ENCODE data around the gene TMEM178B.

Gene TMEM178B

DNA sequence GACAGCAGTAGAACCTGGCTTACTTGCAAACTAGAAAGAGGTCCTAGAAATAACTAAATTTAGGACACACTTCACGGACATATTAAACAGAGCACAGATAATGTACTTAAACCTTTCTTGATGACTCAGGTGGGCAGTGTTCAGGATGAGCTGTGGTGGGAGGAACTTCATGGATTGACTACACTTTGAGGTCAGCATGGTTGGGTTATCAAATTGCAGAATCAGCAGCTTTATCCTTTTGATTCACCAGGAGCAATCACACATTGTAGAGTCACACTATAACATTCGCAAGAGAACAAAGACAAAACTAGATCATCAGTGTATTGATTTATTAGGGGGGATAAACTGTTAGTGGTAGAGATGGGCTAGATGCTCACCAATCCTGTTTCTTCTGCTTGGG is 438.7 kb downstream of the TMEM178B start:
- H3K4me3 ChIP-seq (ENCODE audit: low read depth, low read length) = no peak overlapping the region
- TF ChIP-seq, protein P1, sequence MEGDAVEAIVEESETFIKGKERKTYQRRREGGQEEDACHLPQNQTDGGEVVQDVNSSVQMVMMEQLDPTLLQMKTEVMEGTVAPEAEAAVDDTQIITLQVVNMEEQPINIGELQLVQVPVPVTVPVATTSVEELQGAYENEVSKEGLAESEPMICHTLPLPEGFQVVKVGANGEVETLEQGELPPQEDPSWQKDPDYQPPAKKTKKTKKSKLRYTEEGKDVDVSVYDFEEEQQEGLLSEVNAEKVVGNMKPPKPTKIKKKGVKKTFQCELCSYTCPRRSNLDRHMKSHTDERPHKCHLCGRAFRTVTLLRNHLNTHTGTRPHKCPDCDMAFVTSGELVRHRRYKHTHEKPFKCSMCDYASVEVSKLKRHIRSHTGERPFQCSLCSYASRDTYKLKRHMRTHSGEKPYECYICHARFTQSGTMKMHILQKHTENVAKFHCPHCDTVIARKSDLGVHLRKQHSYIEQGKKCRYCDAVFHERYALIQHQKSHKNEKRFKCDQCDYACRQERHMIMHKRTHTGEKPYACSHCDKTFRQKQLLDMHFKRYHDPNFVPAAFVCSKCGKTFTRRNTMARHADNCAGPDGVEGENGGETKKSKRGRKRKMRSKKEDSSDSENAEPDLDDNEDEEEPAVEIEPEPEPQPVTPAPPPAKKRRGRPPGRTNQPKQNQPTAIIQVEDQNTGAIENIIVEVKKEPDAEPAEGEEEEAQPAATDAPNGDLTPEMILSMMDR (IDR thresholded peaks at IDR 0.05; ENCODE audit: low read depth, low read length) = no peak

DNA sequence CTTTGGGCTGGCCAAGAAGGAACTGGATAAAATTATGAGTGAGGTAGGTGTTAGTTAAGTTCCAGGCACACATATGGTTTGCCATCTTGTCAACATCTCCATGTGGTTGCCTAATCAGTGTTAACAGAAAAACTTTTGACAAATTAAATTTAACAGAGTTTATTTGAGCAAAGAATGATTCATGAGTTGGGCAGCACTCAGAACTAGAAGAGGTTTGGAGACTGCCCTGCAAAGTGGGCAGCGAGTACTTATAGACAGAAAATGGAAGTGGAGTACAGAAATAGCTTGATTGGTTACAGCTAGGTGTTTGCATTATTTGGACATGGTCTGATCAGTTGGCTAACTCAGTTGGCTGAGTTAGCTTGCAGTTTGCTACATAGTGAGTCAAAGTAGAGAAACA is 439.9 kb downstream of the TMEM178B start:
- TF ChIP-seq, protein P1 (IDR thresholded peaks at IDR 0.05; ENCODE audit: low read depth, low read length) = no peak
- no peak overlapping the region for H3K4me3 ChIP-seq (ENCODE audit: low read depth, low read length)

DNA sequence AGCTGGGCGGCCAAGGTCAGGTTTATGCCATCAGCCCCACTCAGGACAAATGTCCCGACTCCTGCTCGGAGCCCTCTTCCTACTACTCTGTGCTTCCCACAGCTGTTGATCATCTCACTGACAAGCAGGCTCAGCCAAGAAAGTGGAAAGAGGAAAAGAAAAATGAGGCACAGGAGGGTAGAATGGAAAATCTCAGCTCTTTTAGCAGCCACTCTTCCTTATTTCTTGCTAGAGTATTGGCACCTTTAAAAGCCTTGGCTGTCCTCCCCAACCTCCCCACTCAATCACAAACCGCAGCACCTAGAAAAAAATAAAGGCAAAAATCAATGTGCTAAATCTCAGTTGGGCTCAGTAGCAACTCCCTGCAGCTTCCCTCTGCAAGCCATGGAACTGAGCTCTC is 442.1 kb downstream of the TMEM178B start:
- TF ChIP-seq, protein P1 (IDR thresholded peaks at IDR 0.05; ENCODE audit: low read depth, low read length) = no peak
- H3K4me3 ChIP-seq (ENCODE audit: low read depth, low read length) = no peak overlapping the region

DNA sequence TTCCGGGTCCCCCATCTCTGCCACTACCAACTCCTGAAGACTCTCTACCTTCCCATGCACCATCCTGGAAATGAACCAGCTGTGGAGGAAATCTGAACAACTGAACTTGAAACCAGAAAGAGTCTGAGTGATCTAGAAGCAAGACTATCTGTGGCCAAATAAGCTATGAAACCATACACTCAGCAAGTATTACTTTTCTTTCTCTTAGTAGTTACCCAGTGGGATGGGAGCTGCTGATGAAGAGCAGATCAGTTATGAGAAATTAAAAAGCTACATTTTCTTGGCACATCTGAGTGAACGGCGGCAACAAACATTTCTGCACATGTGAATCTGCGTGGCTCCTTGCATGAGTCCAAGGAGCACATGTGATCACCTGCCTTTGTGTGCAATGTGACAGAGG is 445.8 kb downstream of the TMEM178B start:
- TF ChIP-seq, protein P1 (IDR thresholded peaks at IDR 0.05; ENCODE audit: low read depth, low read length) = no peak

DNA sequence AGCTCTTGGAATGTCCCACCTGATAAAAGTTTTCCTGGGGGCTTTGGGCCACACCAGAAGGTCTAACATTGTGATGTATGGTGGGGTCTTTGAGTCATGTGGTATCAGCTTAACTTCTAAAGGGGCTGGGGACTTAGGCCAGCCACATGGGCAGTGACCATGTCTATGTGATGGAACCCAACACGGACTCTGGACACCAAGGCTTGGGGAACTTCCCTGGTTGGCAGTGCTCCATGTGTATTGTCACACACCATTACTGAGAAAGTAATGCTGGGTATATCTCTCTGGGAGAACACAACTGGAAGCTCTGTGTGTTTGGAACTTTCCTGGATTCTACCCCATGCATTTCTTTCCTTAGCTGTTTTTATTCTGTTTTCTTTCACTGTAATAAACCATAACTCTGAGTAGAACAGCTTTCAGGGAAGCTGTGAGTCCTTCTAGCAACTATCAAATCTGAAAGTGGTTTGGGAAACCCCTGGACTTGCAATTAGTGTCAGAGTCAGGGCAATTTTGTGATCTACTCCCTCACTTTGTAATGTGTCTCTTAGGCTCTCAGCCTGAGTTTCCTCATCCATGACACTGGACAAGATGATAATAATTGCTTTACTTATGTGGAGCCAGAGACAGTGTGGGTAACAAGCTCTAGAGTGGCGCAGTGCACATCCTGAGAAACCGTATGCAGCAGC is 448.9 kb downstream of the TMEM178B start:
- no peak overlapping the region for H3K4me3 ChIP-seq (ENCODE audit: low read depth, low read length)
- TF ChIP-seq, protein P1 (IDR thresholded peaks at IDR 0.05; ENCODE audit: low read depth, low read length) = no peak

More for the DNA sequence above, 445.8 kb downstream of the TMEM178B start:
- no peak overlapping the region for H3K4me3 ChIP-seq (ENCODE audit: low read depth, low read length)

DNA sequence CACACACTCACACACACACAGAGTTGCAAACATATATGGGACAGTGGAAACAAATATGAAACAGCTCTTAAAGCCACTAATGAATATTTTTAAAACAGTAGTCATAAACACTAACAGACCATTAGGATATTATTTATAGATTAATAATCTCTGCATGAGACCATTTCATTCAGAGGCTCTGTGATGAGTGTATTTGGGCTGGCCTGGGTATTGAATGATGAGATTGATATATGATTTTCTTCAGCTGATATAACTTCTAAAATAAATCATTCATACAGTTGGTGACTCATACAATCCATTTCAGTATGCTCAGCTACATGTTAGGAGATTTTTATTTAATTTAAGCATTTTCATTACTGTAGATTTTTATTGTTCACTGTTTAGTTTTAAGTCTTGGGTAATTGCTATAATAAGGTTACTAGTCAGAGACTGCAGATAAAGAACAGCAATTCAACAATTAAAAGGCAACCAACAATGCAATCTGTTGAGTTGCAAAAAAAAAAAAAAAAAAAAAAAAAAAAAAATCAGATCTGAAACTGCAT is 452.2 kb downstream of the TMEM178B start:
- no peak overlapping the region for H3K4me3 ChIP-seq (ENCODE audit: low read depth, low read length)
- TF ChIP-seq, protein P1 (IDR thresholded peaks at IDR 0.05; ENCODE audit: low read depth, low read length) = no peak

DNA sequence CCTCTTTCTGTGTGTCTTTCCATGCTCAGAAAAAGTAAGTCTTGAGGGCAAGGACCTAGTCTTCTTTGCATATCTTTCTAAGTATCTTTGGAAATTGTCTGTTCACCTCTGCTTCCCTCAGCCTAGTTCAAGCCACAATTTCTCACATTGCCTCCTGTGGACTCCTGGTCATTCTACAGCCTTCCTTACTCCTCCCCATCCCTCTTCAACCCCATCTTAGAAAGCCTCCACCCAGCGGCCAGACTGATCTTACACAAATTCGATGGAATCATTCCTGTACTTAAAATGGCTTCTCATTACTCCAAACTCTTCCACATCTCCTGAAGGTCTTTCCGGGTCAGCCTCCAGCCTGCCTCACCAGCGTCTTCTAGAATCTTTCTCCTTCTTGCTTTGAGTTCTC is 453.2 kb downstream of the TMEM178B start:
- no peak overlapping the region for H3K4me3 ChIP-seq (ENCODE audit: low read depth, low read length)
- TF ChIP-seq, protein P1 (IDR thresholded peaks at IDR 0.05; ENCODE audit: low read depth, low read length) = no peak
